ENCODE results near the gene RGS12. TPM values are rescaled to one million over a fixed set of nuclear protein-coding genes. Genes with fewer than 3 reads are reported as not detected.

Gene RGS12
- total RNA-seq, 1 experiment from 2014 or later = 16.9 TPM

DNA sequence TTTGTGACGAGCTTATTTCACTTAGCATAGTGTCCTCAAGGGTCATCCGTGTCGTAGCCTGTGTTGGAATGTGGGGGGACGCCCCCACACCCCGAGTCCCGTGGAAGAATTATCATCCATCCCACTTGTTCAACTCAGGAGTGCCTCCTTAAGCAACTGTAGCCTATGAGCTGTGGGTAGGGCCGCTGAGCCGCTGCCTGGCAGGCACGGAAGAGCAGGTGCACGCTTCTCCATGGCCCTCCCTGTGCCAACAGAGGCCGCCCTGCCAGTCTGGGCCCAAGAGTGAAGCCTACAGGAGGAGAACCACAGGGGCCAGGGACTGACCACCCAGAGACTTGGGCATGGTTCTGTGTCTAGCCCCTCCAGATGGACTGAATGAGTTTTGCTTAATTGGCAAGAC is 2.3 kb upstream of the RGS12 start:
- H3K27ac ChIP-seq (ENCODE audit: insufficient read length, low read depth, low read length) = no peak overlapping the region
- H3K79me1 ChIP-seq (ENCODE audit: insufficient read depth, low read depth, low read length, poor library complexity, severe bottlenecking) = no peaks in the 10 kb centered on the region
- no peak overlapping the region for H3K27ac Mint-ChIP-seq
- H3K9me3 Mint-ChIP-seq = no peaks in the 10 kb centered on the region; a peak in 1 of 5 replicates
- H2BK5ac ChIP-seq (ENCODE audit: insufficient read length, low read length) = no peak overlapping the region
- no peak overlapping the region for H3T11ph ChIP-seq (ENCODE audit: low read length)
- H4K5ac ChIP-seq (ENCODE audit: insufficient read length, low read depth, low read length) = no peak overlapping the region
- H2BK120ac ChIP-seq (ENCODE audit: low read depth, low read length, poor library complexity, severe bottlenecking) = no peak overlapping the region
- no peak overlapping the region for H3K14ac ChIP-seq (ENCODE audit: insufficient read depth, low read length)
- H3K4ac ChIP-seq (ENCODE audit: low read depth, low read length) = no peak overlapping the region
- H2BK12ac ChIP-seq (ENCODE audit: insufficient read length, low read depth, low read length) = no peak overlapping the region
- no peak overlapping the region for H3K56ac ChIP-seq (ENCODE audit: insufficient read length, low read depth, low read length)
- no peak overlapping the region for H3K18ac ChIP-seq (ENCODE audit: insufficient read length, low read depth, low read length)
- H3K4me1 Mint-ChIP-seq = peaks cover 24 to 29% of the 10 kb centered on the region in 2 experiments
- no peak overlapping the region for H2AFZ ChIP-seq (ENCODE audit: low read length)
- H3K9ac ChIP-seq (ENCODE audit: extremely low read depth, insufficient read length, low read length) = no peak overlapping the region
- H4K91ac ChIP-seq (ENCODE audit: insufficient read length, low read depth, low read length) = no peak overlapping the region
- peaks cover 31% of the 10 kb centered on the region for H3K27me3 Mint-ChIP-seq (ENCODE audit: low read depth)
- peaks cover 16% of the 10 kb centered on the region for H3K23me2 ChIP-seq (ENCODE audit: insufficient read length, low read depth, low read length, poor library complexity, severe bottlenecking)
- H3K4me2 ChIP-seq (ENCODE audit: insufficient read depth, insufficient read length, low read length) = no peak overlapping the region
- no peaks in the 10 kb centered on the region; a peak in 1 of 7 replicates for H3K36me3 Mint-ChIP-seq (ENCODE audit: insufficient read depth in 1 of 3, low read depth in 3 of 3)
- H3K27me3 ChIP-seq (ENCODE audit: insufficient read depth, low read length) = no peaks in the 10 kb centered on the region; the same call in 1 of the 2 replicates
- no peak for TF ChIP-seq CTCF (conservative IDR thresholded peaks at IDR 0.05)
- no peaks in the 10 kb centered on the region for H3K79me2 ChIP-seq (ENCODE audit: insufficient read depth, low read length)
- DNase-seq = no peak
- H3K9me3 ChIP-seq (ENCODE audit: control insufficient read depth, low read depth, low read length) = no peaks in the 10 kb centered on the region
- no CpG with 5 or more reads among the region's 11 CpGs for WGBS (ENCODE audit: extremely low coverage, insufficient read length, low lambda C conversion rate)
- H2AK5ac ChIP-seq (ENCODE audit: insufficient read length, low read length) = no peak overlapping the region
- H3K23ac ChIP-seq (ENCODE audit: insufficient read length, low read depth, low read length) = no peak overlapping the region
- H4K20me1 ChIP-seq (ENCODE audit: control insufficient read depth, insufficient read depth, insufficient read length) = no peaks in the 10 kb centered on the region
- peak overlapping the region in 1 of 2 experiments; percentile 57; a peak in 1 of 5 replicates for H3K4me3 Mint-ChIP-seq
- H2BK15ac ChIP-seq (ENCODE audit: low read depth, low read length) = no peak overlapping the region
- no peak overlapping the region for H2BK20ac ChIP-seq (ENCODE audit: low read depth, low read length, poor library complexity, severe bottlenecking)
- H3K4me1 ChIP-seq (ENCODE audit: insufficient read depth, low read length) = no peaks in the 10 kb centered on the region
- H4K8ac ChIP-seq (replicated peaks; ENCODE audit: insufficient read length, low read depth, low read length) = no peak overlapping the region

Measured in H9 (cell line).